ENCODE measurements around the gene ARHGEF18.

The ARHGEF18 gene

GRCh38 chr19:7337380-7338194 is 11.2 kb upstream of the ARHGEF18 start:
- H4K20me1 ChIP-seq (ENCODE audit: insufficient read depth, low read length): no peaks in the 10 kb centered on the region
- TF ChIP-seq CTCF (IDR thresholded peaks at IDR 0.05; ENCODE audit: low read depth, low read length): 0 out of 2 replicates have a peak, but pooled peaks have one; percentile 7
- no peak for TF ChIP-seq EZH2phosphoT487 (IDR thresholded peaks at IDR 0.05; ENCODE audit: low read depth)
- H3K36me3 ChIP-seq (replicated peaks; ENCODE audit: low read depth, low read length): no peaks in the 10 kb centered on the region
- no peak overlapping the region for H3K9ac ChIP-seq (ENCODE audit: low read length)
- no peaks in the 10 kb centered on the region for H3K79me2 ChIP-seq (ENCODE audit: low read length)
- peaks cover 5% of the 10 kb centered on the region; the same call in 1 of the 2 replicates for H3K9me3 ChIP-seq (ENCODE audit: insufficient read depth, low read length)
- peak overlapping the region; percentile 20 for H3K4me3 ChIP-seq (ENCODE audit: low read length)
- peak overlapping the region; percentile 37 for H3K4me2 ChIP-seq (ENCODE audit: low read length)
- peaks cover 35% of the 10 kb centered on the region for H3K27me3 ChIP-seq (ENCODE audit: low read depth, low read length)
- H3K4me1 ChIP-seq (ENCODE audit: low read length): peaks cover 17% of the 10 kb centered on the region
- no peak overlapping the region for H2AFZ ChIP-seq (ENCODE audit: low read depth, low read length)
- no peak overlapping the region for H3K27ac ChIP-seq (ENCODE audit: low read length)

GRCh38 chr19:7340959-7341837 is 7.5 kb upstream of the ARHGEF18 start:
- Histone ChIP-seq H3K9me3 (ENCODE audit: insufficient read depth, low read length) (peaks cover 5% of the 10 kb centered on the region; the same call in 1 of the 2 replicates), H2AFZ (ENCODE audit: low read depth, low read length) (peak overlapping the region; percentile 63; the same call in 1 of the 2 replicates), H3K4me2 (ENCODE audit: low read length) (peak overlapping the region; percentile 52), H3K27ac (ENCODE audit: low read length) (no peak overlapping the region), H3K36me3 (replicated peaks; ENCODE audit: low read depth, low read length) (no peaks in the 10 kb centered on the region), H3K79me2 (ENCODE audit: low read length) (no peaks in the 10 kb centered on the region), H3K4me1 (ENCODE audit: low read length) (peaks cover 30% of the 10 kb centered on the region), H3K27me3 (ENCODE audit: low read depth, low read length) (peaks cover 49% of the 10 kb centered on the region), H3K9ac (ENCODE audit: low read length) (0 out of 2 replicates have a peak overlapping the region, but pooled peaks have one; percentile 15), H4K20me1 (ENCODE audit: insufficient read depth, low read length) (no peaks in the 10 kb centered on the region), H3K4me3 (ENCODE audit: low read length) (peak overlapping the region; percentile 44)
- TF ChIP-seq EZH2phosphoT487 (IDR thresholded peaks at IDR 0.05; ENCODE audit: low read depth) (no peak), CTCF (IDR thresholded peaks at IDR 0.05; ENCODE audit: low read depth, low read length) (peak; percentile 94)

- TF ChIP-seq EZH2phosphoT487 (IDR thresholded peaks at IDR 0.05; ENCODE audit: low read depth) (no peak), CTCF (IDR thresholded peaks at IDR 0.05; ENCODE audit: low read depth, low read length) (no peak)
- Histone ChIP-seq H4K20me1 (ENCODE audit: insufficient read depth, low read length) (no peaks in the 10 kb centered on the region), H3K4me2 (ENCODE audit: low read length) (no peak overlapping the region), H3K4me3 (ENCODE audit: low read length) (no peak overlapping the region), H3K79me2 (ENCODE audit: low read length) (no peaks in the 10 kb centered on the region), H3K36me3 (replicated peaks; ENCODE audit: low read depth, low read length) (no peaks in the 10 kb centered on the region), H3K9me3 (ENCODE audit: insufficient read depth, low read length) (peaks cover under 1% of the 10 kb centered on the region; the same call in 1 of the 2 replicates), H3K4me1 (ENCODE audit: low read length) (peaks cover 27% of the 10 kb centered on the region), H3K9ac (ENCODE audit: low read length) (no peak overlapping the region), H2AFZ (ENCODE audit: low read depth, low read length) (no peak overlapping the region), H3K27ac (ENCODE audit: low read length) (no peak overlapping the region), H3K27me3 (ENCODE audit: low read depth, low read length) (peaks cover 44% of the 10 kb centered on the region)
Measured at GRCh38 chr19:7342143-7342542, 6.6 kb upstream of the ARHGEF18 start.

Data from OCI-LY3 (cell line).